ENCODE data around the gene SNX18. TPM values are rescaled to one million over a fixed set of nuclear protein-coding genes. Genes with fewer than 3 reads are reported as not detected.

The SNX18 gene
- total RNA-seq, 1 donor from 2014 or later = 28.6 TPM

DNA sequence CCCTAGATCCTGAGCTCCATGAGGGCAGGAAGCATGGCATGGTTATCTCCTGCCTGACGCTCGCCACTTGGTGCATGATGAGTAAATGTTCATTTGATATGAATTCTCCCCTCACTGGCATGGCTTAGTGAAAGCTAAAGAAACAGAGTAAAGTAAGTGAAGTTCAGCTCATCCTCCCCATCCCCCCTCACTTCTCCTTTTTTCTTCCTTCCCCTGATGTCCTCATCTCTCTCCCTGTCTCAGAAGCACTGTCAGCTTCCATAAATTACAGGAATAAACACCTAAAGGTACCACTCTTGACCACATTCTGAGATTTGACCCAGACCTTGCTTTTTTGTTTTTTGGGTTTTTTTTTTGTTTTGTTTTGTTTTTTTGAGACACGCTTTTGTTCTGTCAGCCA, 73.3 kb downstream of the SNX18 start:
- H3K27me3 Mint-ChIP-seq = no peaks in the 10 kb centered on the region
- peaks cover 9% of the 10 kb centered on the region for H3K9me3 Mint-ChIP-seq (ENCODE audit: low read depth)
- H3K4me3 Mint-ChIP-seq (ENCODE audit: low read depth) = no peak overlapping the region
- TF ChIP-seq, protein P1, sequence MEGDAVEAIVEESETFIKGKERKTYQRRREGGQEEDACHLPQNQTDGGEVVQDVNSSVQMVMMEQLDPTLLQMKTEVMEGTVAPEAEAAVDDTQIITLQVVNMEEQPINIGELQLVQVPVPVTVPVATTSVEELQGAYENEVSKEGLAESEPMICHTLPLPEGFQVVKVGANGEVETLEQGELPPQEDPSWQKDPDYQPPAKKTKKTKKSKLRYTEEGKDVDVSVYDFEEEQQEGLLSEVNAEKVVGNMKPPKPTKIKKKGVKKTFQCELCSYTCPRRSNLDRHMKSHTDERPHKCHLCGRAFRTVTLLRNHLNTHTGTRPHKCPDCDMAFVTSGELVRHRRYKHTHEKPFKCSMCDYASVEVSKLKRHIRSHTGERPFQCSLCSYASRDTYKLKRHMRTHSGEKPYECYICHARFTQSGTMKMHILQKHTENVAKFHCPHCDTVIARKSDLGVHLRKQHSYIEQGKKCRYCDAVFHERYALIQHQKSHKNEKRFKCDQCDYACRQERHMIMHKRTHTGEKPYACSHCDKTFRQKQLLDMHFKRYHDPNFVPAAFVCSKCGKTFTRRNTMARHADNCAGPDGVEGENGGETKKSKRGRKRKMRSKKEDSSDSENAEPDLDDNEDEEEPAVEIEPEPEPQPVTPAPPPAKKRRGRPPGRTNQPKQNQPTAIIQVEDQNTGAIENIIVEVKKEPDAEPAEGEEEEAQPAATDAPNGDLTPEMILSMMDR (IDR thresholded peaks at IDR 0.05; ENCODE audit: unreplicated experiment) = no peak
- H3K36me3 Mint-ChIP-seq (ENCODE audit: insufficient read depth) = no peaks in the 10 kb centered on the region
- DNase-seq (ENCODE audit: low spot score, unreplicated experiment) = no peak
- no peak overlapping the region for H3K27ac Mint-ChIP-seq
- no peaks in the 10 kb centered on the region for H3K4me1 Mint-ChIP-seq (ENCODE audit: low read depth)

DNA sequence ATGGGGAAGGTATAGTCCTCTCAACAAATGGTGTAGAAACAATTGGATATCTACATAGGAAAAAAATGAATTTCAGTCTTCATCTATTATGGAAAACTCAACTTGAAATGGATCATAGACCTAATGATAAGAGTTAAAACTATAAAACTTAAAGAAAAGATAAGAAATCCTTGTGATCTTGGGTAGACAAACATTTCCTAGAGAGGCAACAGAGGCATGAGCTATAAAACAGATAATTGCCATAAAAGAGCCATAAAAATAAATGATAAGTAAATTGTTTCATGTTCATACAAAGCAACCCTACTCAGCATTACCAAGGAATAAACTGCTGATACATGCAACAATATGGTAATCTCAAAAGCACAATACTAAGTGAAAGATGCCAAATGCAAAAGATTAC, 76.2 kb downstream of the SNX18 start:
- Mint-ChIP-seq H3K36me3 (ENCODE audit: insufficient read depth) (peaks cover 7% of the 10 kb centered on the region), H3K27me3 (no peaks in the 10 kb centered on the region), H3K4me3 (ENCODE audit: low read depth) (no peak overlapping the region), H3K27ac (no peak overlapping the region), H3K9me3 (ENCODE audit: low read depth) (peaks cover 23% of the 10 kb centered on the region), H3K4me1 (ENCODE audit: low read depth) (no peaks in the 10 kb centered on the region)
- DNase-seq (ENCODE audit: low spot score, unreplicated experiment) = no peak
- TF ChIP-seq, protein P1 (IDR thresholded peaks at IDR 0.05; ENCODE audit: unreplicated experiment) = no peak

DNA sequence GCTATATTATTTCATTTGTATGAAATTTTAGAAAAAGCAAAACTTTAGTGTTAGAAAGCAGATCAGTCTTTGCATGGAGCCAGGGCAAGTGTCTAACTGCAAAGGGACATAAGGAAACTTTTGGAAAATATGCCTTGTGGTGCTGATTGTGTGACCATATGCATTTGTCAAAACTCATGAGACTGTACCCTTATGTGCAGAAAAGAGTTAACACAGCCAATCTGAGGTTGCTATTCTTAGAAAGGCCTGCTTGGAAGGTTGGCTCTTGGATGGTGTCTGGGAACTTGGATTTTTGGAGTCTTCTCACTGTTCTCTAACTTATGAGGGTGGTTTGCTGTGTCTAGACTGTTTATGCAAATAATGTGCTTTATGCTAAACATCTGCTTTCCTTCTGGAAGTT, 76.6 kb downstream of the SNX18 start:
- no peak for DNase-seq (ENCODE audit: low spot score, unreplicated experiment)
- H3K27ac Mint-ChIP-seq = no peak overlapping the region
- no peaks in the 10 kb centered on the region for H3K27me3 Mint-ChIP-seq
- no peaks in the 10 kb centered on the region for H3K4me1 Mint-ChIP-seq (ENCODE audit: low read depth)
- peaks cover 7% of the 10 kb centered on the region for H3K36me3 Mint-ChIP-seq (ENCODE audit: insufficient read depth)
- TF ChIP-seq, protein P1 (IDR thresholded peaks at IDR 0.05; ENCODE audit: unreplicated experiment) = no peak
- H3K4me3 Mint-ChIP-seq (ENCODE audit: low read depth) = no peak overlapping the region
- H3K9me3 Mint-ChIP-seq (ENCODE audit: low read depth) = peaks cover 26% of the 10 kb centered on the region

DNA sequence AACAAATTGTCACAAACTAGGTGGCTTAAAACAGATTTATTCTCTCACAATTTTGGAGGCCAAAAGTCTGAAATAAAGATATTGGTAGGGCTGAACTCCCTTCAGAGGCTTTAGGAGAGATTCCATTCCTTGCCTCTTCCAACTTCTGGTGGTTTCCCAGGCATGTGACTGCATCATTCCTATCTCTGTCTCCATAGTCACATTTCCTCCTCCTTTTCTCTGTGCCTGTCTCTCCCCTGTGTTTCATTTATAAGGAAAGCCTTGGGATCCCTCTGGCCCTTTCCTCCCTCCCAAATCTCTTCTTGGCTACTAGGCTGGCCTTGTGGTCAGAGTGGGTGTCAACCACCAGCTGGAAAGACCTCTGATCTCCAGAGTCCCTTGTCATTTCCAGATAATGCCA, 78.2 kb downstream of the SNX18 start:
- no peak for DNase-seq (ENCODE audit: low spot score, unreplicated experiment)
- Mint-ChIP-seq H3K9me3 (ENCODE audit: low read depth) (peaks cover 32% of the 10 kb centered on the region), H3K27ac (no peak overlapping the region), H3K4me1 (ENCODE audit: low read depth) (no peaks in the 10 kb centered on the region), H3K36me3 (ENCODE audit: insufficient read depth) (peaks cover 7% of the 10 kb centered on the region), H3K4me3 (ENCODE audit: low read depth) (no peak overlapping the region), H3K27me3 (no peaks in the 10 kb centered on the region)
- TF ChIP-seq, protein P1 (IDR thresholded peaks at IDR 0.05; ENCODE audit: unreplicated experiment) = no peak

Other genes with a start within 250 kb of the SNX18 start
- 28.9 and 30.0 TPM in 2 replicates for gene ARL15, start 207.2 kb upstream of the SNX18 start, total RNA-seq
- gene HSPB3, start 62.1 kb upstream of the SNX18 start, total RNA-seq = not detected in 2 replicates